Caco-2 (cell line): ENCODE results near the gene AKR7A2. TPM values are rescaled to one million over a fixed set of nuclear protein-coding genes. Genes with fewer than 3 reads are reported as not detected.
A peak's percentile ranks its signal among the peaks of the same experiment; 100 is the strongest.

Source experiments
- BruUV-seq: library from RNA; stranded (reverse); fragments of 400-500 nt; replicated peaks from 2 replicates; lab custom pipeline; 2021; lab: Mats Ljungman, UMichigan
- CTCF ChIA-PET: fragments of 300-600 bp; sonication (Branson Sonifier 250); formaldehyde crosslinking; loops from one replicate; lab custom pipeline; 2022; ENCODE audit warnings: antibody characterized with exemption; lab: Charles Lee
- POLR2A ChIA-PET: fragments of 300-600 bp; sonication (Branson Sonifier 250); formaldehyde crosslinking; loops from one replicate; lab custom pipeline; 2022; ENCODE audit warnings: antibody characterized with exemption; lab: Charles Lee
- DNase-seq, 2 experiments: peaks; one replicate each; pipeline versions ENCODE4 v3.0.0 to v3.0.0-alpha.2; 2020 to 2022
- H3K27me3 ChIP-seq: replicated peaks from 2 replicates; pipeline ENCODE4 v1.6.0; 2011; ENCODE audit warnings: low read length; ENCODE audit not compliant: control insufficient read depth, insufficient read depth
- H3K36me3 ChIP-seq: 2 replicates; pipeline ENCODE4 v1.5.1; 2011; ENCODE audit warnings: low read length; ENCODE audit not compliant: control insufficient read depth, insufficient read depth
- H3K4me1 ChIP-seq: fragments of 250-450 bp; sonication (Bioruptor Pico); 2 replicates; pipeline ENCODE4 v1.5.1; 2020; ENCODE audit warnings: mild to moderate bottlenecking
- H3K4me3 ChIP-seq: 2 replicates; pipeline ENCODE4 v1.5.1; 2011; ENCODE audit warnings: low read depth, mild to moderate bottlenecking, control low read depth, low read length
- H3K9me3 ChIP-seq: fragments of 250-450 bp; sonication (Bioruptor Pico); 2 replicates; pipeline ENCODE4 v1.5.1; 2020; ENCODE audit warnings: mild to moderate bottlenecking, moderate library complexity
- H3K27ac Mint-ChIP-seq: one replicate; pipeline ENCODE4 v1.8.0; 2022; ENCODE audit warnings: mixed read lengths; ENCODE audit not compliant: unreplicated experiment
- H3K27me3 Mint-ChIP-seq: one replicate; pipeline ENCODE4 v1.8.0; 2022; ENCODE audit warnings: mixed read lengths; ENCODE audit not compliant: insufficient read depth, unreplicated experiment
- H3K36me3 Mint-ChIP-seq: one replicate; pipeline ENCODE4 v1.8.0; 2022; ENCODE audit warnings: mild to moderate bottlenecking, mixed read lengths; ENCODE audit not compliant: insufficient read depth, unreplicated experiment
- H3K4me1 Mint-ChIP-seq: one replicate; pipeline ENCODE4 v1.8.0; 2022; ENCODE audit warnings: low read depth, mixed read lengths; ENCODE audit not compliant: unreplicated experiment
- H3K4me3 Mint-ChIP-seq: one replicate; pipeline ENCODE4 v1.8.0; 2022; ENCODE audit warnings: mild to moderate bottlenecking, moderate library complexity, mixed read lengths; ENCODE audit not compliant: unreplicated experiment
- H3K9me3 Mint-ChIP-seq: one replicate; pipeline ENCODE4 v1.8.0; 2022; ENCODE audit warnings: mixed read lengths; ENCODE audit not compliant: unreplicated experiment
- intact Hi-C: fragments of 100-400 bp; cut with micrococcal nuclease; formaldehyde crosslinking; loops from one replicate; pipeline ENCODE4 v1.10.0; 2022; ENCODE audit not compliant: unreplicated experiment
- total RNA-seq: library from RNA; stranded (reverse); gene quantifications from 2 replicates; pipeline ENCODE4 v1.2.3, GENCODE V29; 2022
- TF ChIP-seq, protein P1 (sequence below), 2 experiments: fragments of 200-600 bp in 1 of 2; IDR thresholded peaks; 1 replicate in 1 of 2; 2 replicates in 1 of 2; pipeline versions ENCODE4 v1.5.1 to v1.8.0; 2011 to 2022; ENCODE audit warnings: antibody characterized with exemption in 1 of 2, control low read depth in 1 of 2, inconsistent platforms in 1 of 2, low read depth in 1 of 2, low read length in 1 of 2, mild to moderate bottlenecking in 1 of 2, moderate library complexity in 1 of 2; ENCODE audit not compliant: insufficient read depth in 1 of 2, severe bottlenecking in 1 of 2, unreplicated experiment in 1 of 2

Gene AKR7A2
- total RNA-seq, 1 experiment from 2014 or later = 55.4 TPM

DNA sequence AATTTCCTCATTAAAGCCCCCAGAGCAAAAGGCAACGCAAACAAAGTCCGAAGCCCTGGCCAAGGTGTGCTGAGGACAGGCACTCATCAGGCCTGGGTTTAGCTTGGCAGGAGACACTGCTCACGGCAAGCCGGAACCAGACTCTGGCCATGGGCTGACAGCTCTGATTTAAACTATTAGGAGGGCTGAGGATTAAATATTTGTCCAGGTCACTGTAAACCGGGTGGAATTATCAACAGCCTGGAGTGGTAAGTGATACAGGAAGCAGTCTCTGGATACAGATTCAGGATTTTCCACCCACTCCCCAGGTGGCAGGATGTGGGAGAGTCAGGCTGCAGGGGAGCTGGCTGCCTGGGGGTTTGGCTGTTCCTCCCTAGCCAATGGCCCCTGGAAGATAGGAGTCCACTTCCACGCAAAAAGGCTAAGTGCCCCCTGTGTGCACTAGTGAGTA is 42.6 kb upstream of the AKR7A2 start:
- CTCF ChIA-PET = no interaction called here
- no peak overlapping the region for H3K4me3 Mint-ChIP-seq

DNA sequence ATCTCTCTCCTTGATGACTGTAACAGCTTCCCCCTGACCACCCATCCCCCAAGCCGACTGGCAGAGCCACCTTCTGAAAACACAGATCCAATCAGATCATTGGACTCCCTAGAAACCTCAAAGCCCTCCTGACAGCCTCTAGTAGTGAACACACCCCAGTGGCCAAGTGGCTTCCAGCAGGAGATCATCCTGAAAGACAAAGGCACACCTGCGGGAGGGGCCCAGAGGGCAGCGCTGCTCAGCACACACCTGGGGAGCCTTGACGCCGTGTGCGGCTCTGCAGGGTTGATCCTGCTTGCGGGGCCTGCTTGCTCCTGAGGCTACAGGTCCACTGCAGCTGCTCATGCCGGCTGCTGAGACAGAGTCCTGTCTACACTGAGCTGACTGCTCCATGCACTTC is 41.7 kb upstream of the AKR7A2 start:
- TF ChIP-seq, protein P1, sequence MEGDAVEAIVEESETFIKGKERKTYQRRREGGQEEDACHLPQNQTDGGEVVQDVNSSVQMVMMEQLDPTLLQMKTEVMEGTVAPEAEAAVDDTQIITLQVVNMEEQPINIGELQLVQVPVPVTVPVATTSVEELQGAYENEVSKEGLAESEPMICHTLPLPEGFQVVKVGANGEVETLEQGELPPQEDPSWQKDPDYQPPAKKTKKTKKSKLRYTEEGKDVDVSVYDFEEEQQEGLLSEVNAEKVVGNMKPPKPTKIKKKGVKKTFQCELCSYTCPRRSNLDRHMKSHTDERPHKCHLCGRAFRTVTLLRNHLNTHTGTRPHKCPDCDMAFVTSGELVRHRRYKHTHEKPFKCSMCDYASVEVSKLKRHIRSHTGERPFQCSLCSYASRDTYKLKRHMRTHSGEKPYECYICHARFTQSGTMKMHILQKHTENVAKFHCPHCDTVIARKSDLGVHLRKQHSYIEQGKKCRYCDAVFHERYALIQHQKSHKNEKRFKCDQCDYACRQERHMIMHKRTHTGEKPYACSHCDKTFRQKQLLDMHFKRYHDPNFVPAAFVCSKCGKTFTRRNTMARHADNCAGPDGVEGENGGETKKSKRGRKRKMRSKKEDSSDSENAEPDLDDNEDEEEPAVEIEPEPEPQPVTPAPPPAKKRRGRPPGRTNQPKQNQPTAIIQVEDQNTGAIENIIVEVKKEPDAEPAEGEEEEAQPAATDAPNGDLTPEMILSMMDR (IDR thresholded peaks at IDR 0.05; ENCODE audit: insufficient read depth in 1 of 2, low read depth in 1 of 2, low read length in 1 of 2, severe bottlenecking in 1 of 2, unreplicated experiment in 1 of 2) = peak in 1 of 2 experiments; percentile 9
- Histone ChIP-seq H3K4me3 (no peak overlapping the region), H3K4me1 (no peaks in the 10 kb centered on the region), H3K27me3 (no peaks in the 10 kb centered on the region), H3K9me3 (no peaks in the 10 kb centered on the region), H3K36me3 (peaks cover 1% of the 10 kb centered on the region; the same call in 1 of the 2 replicates)
- Mint-ChIP-seq H3K36me3 (peaks cover 43% of the 10 kb centered on the region), H3K9me3 (no peaks in the 10 kb centered on the region), H3K4me1 (peaks cover 5% of the 10 kb centered on the region), H3K27ac (no peak overlapping the region), H3K27me3 (no peaks in the 10 kb centered on the region), H3K4me3 (no peak overlapping the region)
- peak in 1 of 2 experiments; percentile 24 for DNase-seq
- POLR2A ChIA-PET = no interaction called here
- no TSS peak for BruUV-seq
- intact Hi-C loops = no loop called here
- CTCF ChIA-PET = no interaction called here

More for the DNA sequence above, 42.6 kb upstream of the AKR7A2 start:
- H3K9me3 ChIP-seq = no peaks in the 10 kb centered on the region
- H3K4me1 ChIP-seq = no peaks in the 10 kb centered on the region
- H3K36me3 Mint-ChIP-seq = peaks cover 43% of the 10 kb centered on the region
- H3K27me3 Mint-ChIP-seq = no peaks in the 10 kb centered on the region
- intact Hi-C loops = no loop called here
- H3K27ac Mint-ChIP-seq = no peak overlapping the region
- no TSS peak for BruUV-seq
- DNase-seq = no peak
- TF ChIP-seq, protein P1 (IDR thresholded peaks at IDR 0.05; ENCODE audit: insufficient read depth in 1 of 2, low read depth in 1 of 2, low read length in 1 of 2, severe bottlenecking in 1 of 2, unreplicated experiment in 1 of 2) = no peak
- POLR2A ChIA-PET = no interaction called here
- H3K36me3 ChIP-seq = peaks cover 1% of the 10 kb centered on the region; the same call in 1 of the 2 replicates
- H3K27me3 ChIP-seq = no peaks in the 10 kb centered on the region
- no peaks in the 10 kb centered on the region for H3K9me3 Mint-ChIP-seq
- H3K4me3 ChIP-seq = no peak overlapping the region
- H3K4me1 Mint-ChIP-seq = peaks cover 5% of the 10 kb centered on the region

DNA sequence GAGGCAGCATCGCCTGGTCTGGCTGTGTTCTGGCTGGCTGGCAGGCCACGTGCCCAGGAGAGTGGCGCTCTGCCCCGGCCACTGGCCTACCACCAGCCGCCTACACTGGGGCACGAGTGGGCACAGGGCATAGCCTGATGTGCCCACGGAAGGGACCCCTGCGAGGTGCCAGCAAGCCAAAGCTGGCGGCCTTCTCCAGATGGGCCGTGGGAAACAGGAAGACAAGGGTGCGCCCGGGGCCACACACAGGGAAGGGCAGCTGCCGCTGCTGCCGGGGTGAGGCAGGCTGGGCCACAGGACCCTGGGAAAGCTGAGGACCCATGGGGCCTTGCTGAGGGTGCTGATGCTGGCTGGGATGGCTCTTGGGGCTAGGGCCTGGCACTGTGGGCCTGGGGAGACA is 40.9 kb upstream of the AKR7A2 start:
- Histone ChIP-seq H3K36me3 (peaks cover 1% of the 10 kb centered on the region; the same call in 1 of the 2 replicates), H3K27me3 (no peaks in the 10 kb centered on the region), H3K9me3 (no peaks in the 10 kb centered on the region), H3K4me3 (no peak overlapping the region), H3K4me1 (no peaks in the 10 kb centered on the region)
- TF ChIP-seq, protein P1 (IDR thresholded peaks at IDR 0.05; ENCODE audit: insufficient read depth in 1 of 2, low read depth in 1 of 2, low read length in 1 of 2, severe bottlenecking in 1 of 2, unreplicated experiment in 1 of 2) = no peak
- H3K4me3 Mint-ChIP-seq = no peak overlapping the region
- H3K4me1 Mint-ChIP-seq = peaks cover 5% of the 10 kb centered on the region
- no peak overlapping the region for H3K27ac Mint-ChIP-seq
- ChIA-PET POLR2A (no interaction called here), CTCF (no interaction called here)
- intact Hi-C loops = no loop called here
- no peaks in the 10 kb centered on the region for H3K27me3 Mint-ChIP-seq
- no TSS peak for BruUV-seq
- H3K36me3 Mint-ChIP-seq = peaks cover 45% of the 10 kb centered on the region
- DNase-seq = no peak
- no peaks in the 10 kb centered on the region for H3K9me3 Mint-ChIP-seq
